HG03469 (cell line): ENCODE data around the gene OR11G2.
"Not testable (repeated sequence)": the region's sequence is repeated elsewhere in the genome, so short reads cannot be mapped to it uniquely, and the experiment has no call there.

Source experiments
- ATAC-seq: cut with Tn5 transposase; IDR thresholded peaks from one replicate; pipeline ENCODE4 v1.9.1; 2021; ENCODE audit warnings: mild to moderate bottlenecking, moderate library complexity, moderate number of reproducible peaks; ENCODE audit not compliant: unreplicated experiment

The OR11G2 gene

GRCh38 chr14:20219033-20219432, 28.3 kb downstream of the OR11G2 start:
- no peak for ATAC-seq

DNA sequence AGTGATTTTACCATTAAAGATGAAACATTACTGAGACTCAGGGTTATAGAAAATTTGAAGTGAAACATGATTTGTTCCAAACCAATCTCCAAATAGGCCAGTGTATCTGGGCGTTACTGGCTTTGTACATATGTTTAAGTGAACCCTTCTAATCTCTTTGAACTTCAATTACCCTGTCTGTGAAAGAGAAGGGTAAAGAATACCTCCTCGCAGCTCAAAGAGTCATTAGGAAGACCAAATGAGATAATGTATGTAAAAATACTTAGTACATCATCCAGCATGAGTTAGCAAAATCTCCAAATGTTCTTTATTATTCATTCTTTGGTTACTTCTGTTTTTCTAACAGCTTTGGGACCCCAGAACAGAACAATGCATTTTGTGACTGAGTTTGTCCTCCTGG, 32.7 kb downstream of the OR11G2 start, which contains the start of gene OR11H6:
Gene OR11H6 (plus strand): TSS at position 301 of the 400 bp plus-strand sequence. CDS start 0 bp downstream, at position 301.
- ATAC-seq: no peak

DNA sequence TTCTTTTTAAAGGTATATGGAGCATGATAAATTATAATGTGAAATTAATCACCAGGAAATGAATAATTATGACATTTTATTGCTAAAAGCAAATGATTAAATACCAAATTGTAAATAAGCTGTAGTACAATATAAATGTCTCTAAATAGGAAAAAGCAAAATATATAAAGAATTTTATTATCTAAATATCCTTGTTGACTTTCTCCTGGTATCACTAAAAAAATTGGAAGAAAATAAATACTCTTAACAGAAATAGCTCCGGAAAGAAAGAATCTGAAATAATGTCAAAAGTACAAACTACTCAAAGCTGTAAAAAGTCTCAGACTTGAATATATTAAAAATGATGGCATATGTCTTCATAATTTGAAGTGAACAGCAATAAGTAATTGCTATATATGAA, 38.0 kb downstream of the OR11G2 start, which contains the start of gene OR11H7:
Gene OR11H7 (plus strand): TSS at position 301 of the 400 bp plus-strand sequence.
- ATAC-seq: no peak

GRCh38 chr14:20235415-20235814, 44.7 kb downstream of the OR11G2 start:
- not testable (repeated sequence) for ATAC-seq

GRCh38 chr14:20247646-20248246, 57.0 kb downstream of the OR11G2 start:
- no peak for ATAC-seq
